ENCODE measurements around the gene FAM228A.

The FAM228A gene

GRCh38 chr2:24222946-24223345 is 48.1 kb downstream of the FAM228A start:
- DNase-seq (ENCODE audit: low read depth in 2 of 2, low spot score in 1 of 2) = no peak

GRCh38 chr2:24225499-24226242 is 50.8 kb downstream of the FAM228A start:
- DNase-seq (ENCODE audit: low read depth in 2 of 2, low spot score in 1 of 2) = no peak

GRCh38 chr2:24228470-24228869 is 53.6 kb downstream of the FAM228A start:
- DNase-seq (ENCODE audit: low read depth in 2 of 2, low spot score in 1 of 2) = no peak

GRCh38 chr2:24231461-24231881 is 56.6 kb downstream of the FAM228A start:
- DNase-seq (ENCODE audit: low read depth in 2 of 2, low spot score in 1 of 2) = no peak

- no peak for DNase-seq (ENCODE audit: low read depth in 2 of 2, low spot score in 1 of 2)
Measured at GRCh38 chr2:24233321-24233720, 58.5 kb downstream of the FAM228A start.

GRCh38 chr2:24237313-24237712 is 62.5 kb downstream of the FAM228A start:
- no peak for DNase-seq (ENCODE audit: low read depth in 2 of 2, low spot score in 1 of 2)

GRCh38 chr2:24238158-24238557 is 63.3 kb downstream of the FAM228A start:
- DNase-seq (ENCODE audit: low read depth in 2 of 2, low spot score in 1 of 2) = no peak

- DNase-seq (ENCODE audit: low read depth in 2 of 2, low spot score in 1 of 2) = no peak
Measured at GRCh38 chr2:24239553-24239952, 64.7 kb downstream of the FAM228A start.
